ENCODE measurements around the gene COMT.
A peak's percentile ranks its signal among the peaks of the same experiment; 100 is the strongest.
"Not testable (repeated sequence)": the region's sequence is repeated elsewhere in the genome, so short reads cannot be mapped to it uniquely, and the experiment has no call there.

Gene COMT

GRCh38 chr22:19930551-19931486 lies 10.8 kb upstream of the COMT start:
- DNase-seq: no peak

- no peak for DNase-seq
These were observed 10.1 kb upstream of the COMT start for GRCh38 chr22:19931514-19931913.

- DNase-seq: peak in 1 of 2 experiments; percentile 12
These were observed 9.0 kb upstream of the COMT start for GRCh38 chr22:19932367-19933206.

GRCh38 chr22:19933341-19934241 lies 8.0 kb upstream of the COMT start:
- DNase-seq: no peak

GRCh38 chr22:19935123-19935718 lies 6.4 kb upstream of the COMT start:
- not testable (repeated sequence) for DNase-seq

GRCh38 chr22:19936513-19936912 lies 5.1 kb upstream of the COMT start:
- no peak for DNase-seq

GRCh38 chr22:19937616-19938473 lies 3.7 kb upstream of the COMT start:
- no peak for DNase-seq

- DNase-seq: no peak
These were observed 822 bp upstream of the COMT start for GRCh38 chr22:19940536-19941364.

GRCh38 chr22:19942157-19943081 lies 847 bp downstream of the COMT start:
- DNase-seq: no peak

GRCh38 chr22:19943082-19944026 lies 1.8 kb downstream of the COMT start:
- DNase-seq: peak; percentile 40 to 81

GRCh38 chr22:19948057-19948760 lies 6.6 kb downstream of the COMT start:
- no peak for DNase-seq

- no peak for DNase-seq
These were observed 9.8 kb downstream of the COMT start for GRCh38 chr22:19951346-19951745.

GRCh38 chr22:19955241-19956128 lies 13.9 kb downstream of the COMT start:
- no peak for DNase-seq

GRCh38 chr22:19957445-19957844 lies 15.9 kb downstream of the COMT start:
- DNase-seq: no peak

- DNase-seq: no peak
These were observed 16.8 kb downstream of the COMT start for GRCh38 chr22:19958083-19959042.
